Measurements from ENCODE around the gene FUT8. TPM values are rescaled to one million over a fixed set of nuclear protein-coding genes. Genes with fewer than 3 reads are reported as not detected.

Gene FUT8
- total RNA-seq, 1 donor from 2014 or later = 18.1 TPM

- Mint-ChIP-seq H3K27ac (ENCODE audit: unreplicated experiment) (peak overlapping the region; percentile 62), H3K36me3 (ENCODE audit: low read depth) (peaks cover 2% of the 10 kb centered on the region), H3K4me1 (ENCODE audit: low read depth) (peaks cover 47% of the 10 kb centered on the region), H3K27me3 (ENCODE audit: low read depth) (no peaks in the 10 kb centered on the region), H3K4me3 (ENCODE audit: unreplicated experiment) (no peak overlapping the region), H3K9me3 (ENCODE audit: low read depth) (no peaks in the 10 kb centered on the region)
- no peak for TF ChIP-seq CTCF (IDR thresholded peaks at IDR 0.05)
- no peak for DNase-seq (ENCODE audit: low spot score)
Observed at GRCh38 chr14:65431951-65432350, 19.4 kb downstream of the FUT8 start.

- Mint-ChIP-seq H3K27ac (ENCODE audit: unreplicated experiment) (peak overlapping the region; percentile 55), H3K4me1 (ENCODE audit: low read depth) (peaks cover 47% of the 10 kb centered on the region), H3K36me3 (ENCODE audit: low read depth) (no peaks in the 10 kb centered on the region), H3K27me3 (ENCODE audit: low read depth) (no peaks in the 10 kb centered on the region), H3K4me3 (ENCODE audit: unreplicated experiment) (no peak overlapping the region), H3K9me3 (ENCODE audit: low read depth) (no peaks in the 10 kb centered on the region)
- no peak for TF ChIP-seq CTCF (IDR thresholded peaks at IDR 0.05)
- no peak for DNase-seq (ENCODE audit: low spot score)
Observed at GRCh38 chr14:65432361-65432948, 19.9 kb downstream of the FUT8 start.

GRCh38 chr14:65433157-65433556 lies 20.6 kb downstream of the FUT8 start:
- Mint-ChIP-seq H3K4me1 (ENCODE audit: low read depth) (peaks cover 47% of the 10 kb centered on the region), H3K27ac (ENCODE audit: unreplicated experiment) (no peak overlapping the region), H3K9me3 (ENCODE audit: low read depth) (no peaks in the 10 kb centered on the region), H3K27me3 (ENCODE audit: low read depth) (no peaks in the 10 kb centered on the region), H3K4me3 (ENCODE audit: unreplicated experiment) (no peak overlapping the region), H3K36me3 (ENCODE audit: low read depth) (no peaks in the 10 kb centered on the region)
- DNase-seq (ENCODE audit: low spot score) = no peak
- no peak for TF ChIP-seq CTCF (IDR thresholded peaks at IDR 0.05)

- Mint-ChIP-seq H3K36me3 (ENCODE audit: low read depth) (no peaks in the 10 kb centered on the region), H3K27ac (ENCODE audit: unreplicated experiment) (no peak overlapping the region), H3K27me3 (ENCODE audit: low read depth) (no peaks in the 10 kb centered on the region), H3K4me1 (ENCODE audit: low read depth) (peaks cover 47% of the 10 kb centered on the region), H3K4me3 (ENCODE audit: unreplicated experiment) (no peak overlapping the region), H3K9me3 (ENCODE audit: low read depth) (no peaks in the 10 kb centered on the region)
- no peak for TF ChIP-seq CTCF (IDR thresholded peaks at IDR 0.05)
- DNase-seq (ENCODE audit: low spot score) = no peak
Observed at GRCh38 chr14:65433646-65434045, 21.1 kb downstream of the FUT8 start.

GRCh38 chr14:65434216-65434850 lies 21.8 kb downstream of the FUT8 start:
- Mint-ChIP-seq H3K27me3 (ENCODE audit: low read depth) (no peaks in the 10 kb centered on the region), H3K4me1 (ENCODE audit: low read depth) (peaks cover 43% of the 10 kb centered on the region), H3K9me3 (ENCODE audit: low read depth) (no peaks in the 10 kb centered on the region), H3K4me3 (ENCODE audit: unreplicated experiment) (no peak overlapping the region), H3K27ac (ENCODE audit: unreplicated experiment) (peak overlapping the region; percentile 38), H3K36me3 (ENCODE audit: low read depth) (no peaks in the 10 kb centered on the region)
- TF ChIP-seq CTCF (IDR thresholded peaks at IDR 0.05) = no peak
- DNase-seq (ENCODE audit: low spot score) = no peak

Data from chondrocyte (in vitro differentiated cells).